ENCODE measurements around the gene GRID1. TPM values are rescaled to one million over a fixed set of nuclear protein-coding genes. Genes with fewer than 3 reads are reported as not detected.

GRID1 gene
- polyA plus RNA-seq, 1 donor (not counting 4 experiments of a cell fraction or from before 2014, with no cell fraction given) = 0.01 TPM

- dilution Hi-C loops (cut with MboI; ENCODE audit: extremely low pct_ligation_motif_present, low sequenced_read_pairs) = no loop called here
- Histone ChIP-seq H3K9ac (ENCODE audit: control insufficient read depth, extremely low read depth, insufficient read depth, low read length) (no peak overlapping the region), H3K4me2 (ENCODE audit: control insufficient read depth, extremely low read depth, insufficient read depth, low read depth, low read length) (no peak overlapping the region), H3K27me3 (ENCODE audit: control insufficient read depth, extremely low read depth, insufficient read depth, low read length) (no peaks in the 10 kb centered on the region), H3K9me3 (ENCODE audit: control insufficient read depth, low read depth, low read length) (no peaks in the 10 kb centered on the region), H3K79me2 (ENCODE audit: control insufficient read depth, insufficient read depth, low read length) (no peaks in the 10 kb centered on the region), H3K4me1 (ENCODE audit: control insufficient read depth, extremely low read depth, insufficient read depth, low read length) (no peaks in the 10 kb centered on the region), H2AFZ (ENCODE audit: control insufficient read depth, low read length) (no peak overlapping the region), H3K9me1 (ENCODE audit: control insufficient read depth, extremely low read depth, insufficient read depth, low read length) (no peaks in the 10 kb centered on the region), H3K36me3 (ENCODE audit: control insufficient read depth in 2 of 2, extremely low read depth in 1 of 2, insufficient read depth in 2 of 2, low read length in 2 of 2) (no peaks in the 10 kb centered on the region), H3K27ac (ENCODE audit: control insufficient read depth, insufficient read depth, low read length) (no peak overlapping the region), H3K4me3 (ENCODE audit: control insufficient read depth in 2 of 3, extremely low read depth in 1 of 3, insufficient read depth in 2 of 3, low read depth in 1 of 3, low read length in 3 of 3) (no peak overlapping the region), H4K20me1 (ENCODE audit: control insufficient read depth, extremely low read depth, insufficient read depth, low read length) (no peaks in the 10 kb centered on the region)
- TF ChIP-seq EZH2 (IDR thresholded peaks at IDR 0.05; ENCODE audit: low read length) = no peak
- TF ChIP-seq CTCF (optimal IDR thresholded peaks at IDR 0.05 in 1 of 3, IDR thresholded peaks at IDR 0.05 in 1 of 3, conservative IDR thresholded peaks at IDR 0.05 in 1 of 3; ENCODE audit: extremely low read depth in 1 of 3, insufficient read depth in 2 of 3, low read length in 3 of 3) = no peak
- FAIRE-seq = no peak
- no peak for DNase-seq (ENCODE audit: low read depth, low spot score)
Observed at GRCh38 chr10:85661123-85661522, 705.5 kb downstream of the GRID1 start.

GRCh38 chr10:85659331-85659730 lies 707.3 kb downstream of the GRID1 start:
- no peak overlapping the region for H3K4me3 ChIP-seq (ENCODE audit: control insufficient read depth in 2 of 3, extremely low read depth in 1 of 3, insufficient read depth in 2 of 3, low read depth in 1 of 3, low read length in 3 of 3)
- TF ChIP-seq EZH2 (IDR thresholded peaks at IDR 0.05; ENCODE audit: low read length) (no peak), CTCF (optimal IDR thresholded peaks at IDR 0.05 in 1 of 3, IDR thresholded peaks at IDR 0.05 in 1 of 3, conservative IDR thresholded peaks at IDR 0.05 in 1 of 3; ENCODE audit: extremely low read depth in 1 of 3, insufficient read depth in 2 of 3, low read length in 3 of 3) (no peak)
- dilution Hi-C loops (cut with MboI; ENCODE audit: extremely low pct_ligation_motif_present, low sequenced_read_pairs) = no loop called here
- H3K27ac ChIP-seq (ENCODE audit: control insufficient read depth, insufficient read depth, low read length) = no peak overlapping the region
- no peak overlapping the region for H2AFZ ChIP-seq (ENCODE audit: control insufficient read depth, low read length)
- FAIRE-seq (no peak), DNase-seq (ENCODE audit: low read depth, low spot score) (no peak)
- H3K9me3 ChIP-seq (ENCODE audit: control insufficient read depth, low read depth, low read length) = no peaks in the 10 kb centered on the region
- H3K79me2 ChIP-seq (ENCODE audit: control insufficient read depth, insufficient read depth, low read length) = no peaks in the 10 kb centered on the region
- H3K36me3 ChIP-seq (ENCODE audit: control insufficient read depth in 2 of 2, extremely low read depth in 1 of 2, insufficient read depth in 2 of 2, low read length in 2 of 2) = no peaks in the 10 kb centered on the region
- no peak overlapping the region for H3K4me2 ChIP-seq (ENCODE audit: control insufficient read depth, extremely low read depth, insufficient read depth, low read depth, low read length)
- H4K20me1 ChIP-seq (ENCODE audit: control insufficient read depth, extremely low read depth, insufficient read depth, low read length) = no peaks in the 10 kb centered on the region
- H3K9ac ChIP-seq (ENCODE audit: control insufficient read depth, extremely low read depth, insufficient read depth, low read length) = no peak overlapping the region
- H3K4me1 ChIP-seq (ENCODE audit: control insufficient read depth, extremely low read depth, insufficient read depth, low read length) = no peaks in the 10 kb centered on the region
- no peaks in the 10 kb centered on the region for H3K27me3 ChIP-seq (ENCODE audit: control insufficient read depth, extremely low read depth, insufficient read depth, low read length)
- no peaks in the 10 kb centered on the region for H3K9me1 ChIP-seq (ENCODE audit: control insufficient read depth, extremely low read depth, insufficient read depth, low read length)
